Naive thymus-derived CD4-positive, alpha-beta T cell (primary cell): Measurements from ENCODE around the gene MRPL27. TPM values are rescaled to one million over a fixed set of nuclear protein-coding genes. Genes with fewer than 3 reads are reported as not detected.

Source experiments
- ATAC-seq: fragments of 150-1000 bp; cut with Tn5 transposase; 2 replicates; pipeline ENCODE4 v1.10.0; 2021; ENCODE audit warnings: mild to moderate bottlenecking, moderate library complexity
- CTCF ChIA-PET: fragments of 350-600 bp; sonication (Branson Sonifier 250); formaldehyde crosslinking; loops from one replicate; lab custom pipeline; 2021; ENCODE audit warnings: antibody characterized with exemption; lab: Charles Lee
- POLR2A ChIA-PET: fragments of 350-600 bp; sonication (Branson Sonifier 250); formaldehyde crosslinking; loops from one replicate; lab custom pipeline; 2021; ENCODE audit warnings: antibody characterized with exemption, inconsistent platforms; lab: Charles Lee
- DNase-seq, 9 donors: peaks; one replicate each; pipeline versions ENCODE4 v3.0.0 to v3.0.0-alpha.2; 2020 to 2022; ENCODE audit warnings: mixed read lengths in 1 of 9
- H3K27ac ChIP-seq: one replicate; pipeline ENCODE4 v1.7.0; 2013; ENCODE audit warnings: mild to moderate bottlenecking, low read depth, low read length, moderate library complexity
- H3K27me3 ChIP-seq, 2 donors: one replicate each; pipeline ENCODE4 v1.7.0; 2013; ENCODE audit warnings: low read length in 2 of 2, mild to moderate bottlenecking in 2 of 2, moderate library complexity in 2 of 2; ENCODE audit not compliant: control insufficient read depth in 2 of 2, insufficient read depth in 2 of 2
- H3K36me3 ChIP-seq, 3 experiments: 1 replicate in 2 of 3; 2 replicates in 1 of 3; pipeline ENCODE4 v1.7.0; 2013; ENCODE audit warnings: low read length in 3 of 3, mild to moderate bottlenecking in 3 of 3, moderate library complexity in 1 of 3; ENCODE audit not compliant: insufficient read depth in 3 of 3, control insufficient read depth in 2 of 3
- H3K4me1 ChIP-seq, 2 donors: one replicate each; pipeline ENCODE4 v1.7.0; 2013; ENCODE audit warnings: low read length in 2 of 2, mild to moderate bottlenecking in 2 of 2, moderate library complexity in 1 of 2; ENCODE audit not compliant: control insufficient read depth in 2 of 2, insufficient read depth in 2 of 2
- H3K4me3 ChIP-seq: 2 replicates; pipeline ENCODE4 v1.7.0; 2013; ENCODE audit warnings: mild to moderate bottlenecking, low read length
- H3K9me3 ChIP-seq, 3 experiments: 1 replicate in 2 of 3; 2 replicates in 1 of 3; pipeline ENCODE4 v1.7.0; 2013; ENCODE audit warnings: low read length in 3 of 3; ENCODE audit not compliant: control insufficient read depth in 2 of 3
- H3K27ac Mint-ChIP-seq, 9 donors: one replicate each; pipeline ENCODE4 v1.8.0; 2020 to 2022; ENCODE audit warnings: mixed read lengths in 9 of 9, mild to moderate bottlenecking in 8 of 9, moderate library complexity in 5 of 9, inconsistent platforms in 2 of 9
- H3K27me3 Mint-ChIP-seq, 5 donors: one replicate each; pipeline ENCODE4 v1.8.0; 2021 to 2022; ENCODE audit warnings: mixed read lengths in 5 of 5, mild to moderate bottlenecking in 1 of 5
- H3K36me3 Mint-ChIP-seq, 5 donors: one replicate each; pipeline ENCODE4 v1.8.0; 2020 to 2022; ENCODE audit warnings: mixed read lengths in 5 of 5, mild to moderate bottlenecking in 3 of 5, inconsistent platforms in 1 of 5
- H3K4me1 Mint-ChIP-seq, 7 donors: one replicate each; pipeline ENCODE4 v1.8.0; 2020 to 2022; ENCODE audit warnings: mixed read lengths in 7 of 7, mild to moderate bottlenecking in 3 of 7, inconsistent platforms in 1 of 7
- H3K4me3 Mint-ChIP-seq, 10 donors: one replicate each; pipeline ENCODE4 v1.8.0; 2020 to 2022; ENCODE audit warnings: mild to moderate bottlenecking in 10 of 10, mixed read lengths in 10 of 10, moderate library complexity in 6 of 10, inconsistent platforms in 2 of 10
- H3K9me3 Mint-ChIP-seq, 11 donors: one replicate each; pipeline ENCODE4 v1.8.0; 2020 to 2022; ENCODE audit warnings: mixed read lengths in 11 of 11, mild to moderate bottlenecking in 4 of 11, inconsistent platforms in 1 of 11, moderate library complexity in 1 of 11
- intact Hi-C, 2 donors: fragments of 100-400 bp; cut with micrococcal nuclease; formaldehyde crosslinking; loops; one replicate each; pipeline ENCODE4 v1.15.1; 2023
- polyA plus RNA-seq, 2 donors: library from polyadenylated mRNA; unstranded; fragments of 300-500 nt; fragmentation: Illumina TruSeq; gene quantifications; one replicate each; pipeline ENCODE4 v1.2.3, GENCODE V29; 2021
- total RNA-seq, 6 experiments: library from RNA in 5 of 6; stranded (reverse) in 5 of 6; gene quantifications; 1 replicate in 5 of 6; 2 replicates in 1 of 6; pipeline ENCODE4 v1.2.3 and lab custom pipeline; 2021 to 2026

The MRPL27 gene
- total and polyA plus RNA-seq, 7 experiments from 2014 or later: 29.5 to 64.7 (median 34.4) TPM

GRCh38 chr17:50365649-50366393 is 7.2 kb downstream of the MRPL27 start:
- Histone ChIP-seq H3K36me3 (peaks cover 8 to 70% (median 14%) of the 10 kb centered on the region in 3 experiments), H3K27me3 (no peaks in the 10 kb centered on the region), H3K4me1 (peaks cover 0 to 6% of the 10 kb centered on the region in 2 donors), H3K9me3 (no peaks in the 10 kb centered on the region), H3K27ac (no peak overlapping the region), H3K4me3 (no peak overlapping the region)
- Mint-ChIP-seq H3K36me3 (peaks cover 5 to 40% (median 12%) of the 10 kb centered on the region in 5 donors), H3K27me3 (no peaks in the 10 kb centered on the region), H3K27ac (no peak overlapping the region), H3K4me3 (no peak overlapping the region), H3K9me3 (no peaks in the 10 kb centered on the region), H3K4me1 (peaks cover 7 to 26% (median 15%) of the 10 kb centered on the region in 7 donors)
- ATAC-seq (no peak), DNase-seq (no peak)
- intact Hi-C loops: no loop called here
- POLR2A ChIA-PET: interaction anchor here (1.5 kb wide), 1 partner anchor 8 kb away, joined by 5 read pairs; the partner anchor contains the start of genes EME1 and MRPL27
- CTCF ChIA-PET: interaction anchor here (0.7 kb wide), 1 partner anchor 113 kb away, joined by 3 read pairs; no protein-coding TSS in a partner anchor

- Mint-ChIP-seq H3K9me3 (no peaks in the 10 kb centered on the region), H3K27me3 (no peaks in the 10 kb centered on the region), H3K27ac (no peak overlapping the region), H3K4me1 (peaks cover 7 to 20% (median 10%) of the 10 kb centered on the region in 7 donors), H3K36me3 (peaks cover 5 to 37% (median 9%) of the 10 kb centered on the region in 5 donors), H3K4me3 (no peak overlapping the region)
- Histone ChIP-seq H3K4me3 (no peak overlapping the region), H3K27ac (no peak overlapping the region), H3K9me3 (no peaks in the 10 kb centered on the region), H3K36me3 (peaks cover 8 to 70% (median 14%) of the 10 kb centered on the region in 3 experiments), H3K27me3 (no peaks in the 10 kb centered on the region), H3K4me1 (peaks cover 0 to 6% of the 10 kb centered on the region in 2 donors)
- POLR2A ChIA-PET: interaction anchor here (1.5 kb wide), 1 partner anchor 8 kb away, joined by 5 read pairs; the partner anchor contains the start of genes EME1 and MRPL27
- DNase-seq (no peak), ATAC-seq (no peak)
- intact Hi-C loops: no loop called here
- CTCF ChIA-PET: interaction anchor here (0.7 kb wide), 1 partner anchor 114 kb away, joined by 3 read pairs; no protein-coding TSS in a partner anchor
Observed at GRCh38 chr17:50365165-50365564, 7.8 kb downstream of the MRPL27 start.

- peaks cover 8 to 70% (median 13%) of the 10 kb centered on the region in 3 experiments for H3K36me3 ChIP-seq
- H3K9me3 ChIP-seq: no peaks in the 10 kb centered on the region
- no peak overlapping the region for H3K4me3 ChIP-seq
- intact Hi-C loops: loop anchor here (5.0 kb wide), 1 partner anchor 33 kb away; the partner anchor contains the start of gene LRRC59 (in 2 of the 2)
- ChIA-PET POLR2A (interaction anchor here (1.5 kb wide), 1 partner anchor 9 kb away, joined by 5 read pairs; the partner anchor contains the start of genes EME1 and MRPL27), CTCF (no interaction called here)
- DNase-seq: no peak
- H3K4me3 Mint-ChIP-seq: no peak overlapping the region
- no peaks in the 10 kb centered on the region for H3K27me3 Mint-ChIP-seq
- H3K4me1 Mint-ChIP-seq: peaks cover 7 to 16% (median 9%) of the 10 kb centered on the region in 7 donors
- peaks cover 4 to 33% (median 9%) of the 10 kb centered on the region in 5 donors for H3K36me3 Mint-ChIP-seq
- peaks cover 0 to 6% of the 10 kb centered on the region in 2 donors for H3K4me1 ChIP-seq
- no peak overlapping the region for H3K27ac Mint-ChIP-seq
- ATAC-seq: no peak
- H3K27me3 ChIP-seq: no peaks in the 10 kb centered on the region
- no peak overlapping the region for H3K27ac ChIP-seq
- H3K9me3 Mint-ChIP-seq: no peaks in the 10 kb centered on the region
Observed at GRCh38 chr17:50364715-50365114, 8.3 kb downstream of the MRPL27 start.

- no peak overlapping the region for H3K27ac Mint-ChIP-seq
- peaks cover 0 to 28% (median 11%) of the 10 kb centered on the region in 5 donors for H3K36me3 Mint-ChIP-seq
- H3K9me3 ChIP-seq: no peaks in the 10 kb centered on the region
- peaks cover 7 to 15% (median 9%) of the 10 kb centered on the region in 7 donors for H3K4me1 Mint-ChIP-seq
- intact Hi-C loops: loop anchor here (5.0 kb wide), 1 partner anchor 33 kb away; the partner anchor contains the start of gene LRRC59 (in 2 of the 2)
- no peak for DNase-seq
- ChIA-PET POLR2A (interaction anchor here (2.0 kb wide), 1 partner anchor 8 kb away, joined by 8 read pairs; the partner anchor contains the start of genes EME1 and MRPL27), CTCF (interaction anchor here (0.7 to 3.6 kb wide), 2 partner anchors 33 to 195 kb away, joined by 3 to 44 read pairs; partner anchors contain the start of gene LRRC59)
- H3K4me3 Mint-ChIP-seq: no peak overlapping the region
- ATAC-seq: no peak
- peaks cover 8 to 70% (median 11%) of the 10 kb centered on the region in 3 experiments for H3K36me3 ChIP-seq
- peaks cover 0 to 6% of the 10 kb centered on the region in 2 donors for H3K4me1 ChIP-seq
- no peak overlapping the region for H3K4me3 ChIP-seq
- no peak overlapping the region for H3K27ac ChIP-seq
- no peaks in the 10 kb centered on the region for H3K27me3 Mint-ChIP-seq
- H3K27me3 ChIP-seq: no peaks in the 10 kb centered on the region
- no peaks in the 10 kb centered on the region for H3K9me3 Mint-ChIP-seq
Observed at GRCh38 chr17:50364061-50364458, 8.9 kb downstream of the MRPL27 start.

GRCh38 chr17:50363217-50364060 is 9.5 kb downstream of the MRPL27 start:
- ChIA-PET POLR2A (interaction anchor here (2.0 to 2.4 kb wide), 2 partner anchors 9 to 22 kb away, joined by 7 to 8 read pairs; partner anchors contain the start of genes EME1 and MRPL27), CTCF (interaction anchor here (0.7 to 3.6 kb wide), 7 partner anchors 10 to 194 kb away, joined by 3 to 44 read pairs (median 6); partner anchors contain the start of genes EME1, LRRC59, MRPL27 and XYLT2)
- H3K36me3 ChIP-seq: peaks cover 8 to 70% (median 11%) of the 10 kb centered on the region in 3 experiments
- H3K27me3 Mint-ChIP-seq: no peaks in the 10 kb centered on the region
- H3K4me3 ChIP-seq: no peak overlapping the region
- H3K27ac Mint-ChIP-seq: no peak overlapping the region
- DNase-seq (no peak), ATAC-seq (no peak)
- peaks cover 7 to 15% (median 9%) of the 10 kb centered on the region in 7 donors for H3K4me1 Mint-ChIP-seq
- H3K9me3 Mint-ChIP-seq: no peaks in the 10 kb centered on the region
- no peak overlapping the region for H3K27ac ChIP-seq
- H3K4me1 ChIP-seq: peaks cover 0 to 6% of the 10 kb centered on the region in 2 donors
- H3K9me3 ChIP-seq: no peaks in the 10 kb centered on the region
- H3K4me3 Mint-ChIP-seq: no peak overlapping the region
- peaks cover 0 to 25% (median 9%) of the 10 kb centered on the region in 5 donors for H3K36me3 Mint-ChIP-seq
- intact Hi-C loops: loop anchor here (2.0 to 5.0 kb wide), 2 partner anchors 34 to 115 kb away; partner anchors contain the start of genes LRRC59 (in 2 of the 2) and RSAD1 (in 1 of the 2)
- no peaks in the 10 kb centered on the region for H3K27me3 ChIP-seq
